SK-N-SH (cell line): ENCODE results near the gene KLHL40. TPM values are rescaled to one million over a fixed set of nuclear protein-coding genes. Genes with fewer than 3 reads are reported as not detected.

Experiments used
- CTCF ChIA-PET: fragments of 300-600, 350-600 bp; formaldehyde crosslinking; extraction: SDS; loops from one replicate; lab custom pipeline; 2021; lab: Yijun Ruan, JAX
- POLR2A ChIA-PET: fragments of 350-600 bp; sonication (Branson Sonifier 250); formaldehyde crosslinking; extraction: SDS; loops from one replicate; lab custom pipeline; 2020; ENCODE audit warnings: antibody characterized with exemption, inconsistent platforms; lab: Yijun Ruan, JAX
- DNase-seq: peaks from one replicate; pipeline ENCODE4 v3.0.0; 2012
- H2AFZ ChIP-seq: fragments of 200-600 bp; sonication (generic); 2 replicates; pipeline ENCODE4 v1.8.1; 2016; ENCODE audit warnings: antibody characterized with exemption, mild to moderate bottlenecking, low read depth
- H3F3A ChIP-seq: fragments of 200-600 bp; sonication (generic); replicated peaks from 2 replicates; pipeline ENCODE3; 2016; ENCODE audit warnings: antibody characterized with exemption, mild to moderate bottlenecking; ENCODE audit not compliant: insufficient read depth
- H3K27ac ChIP-seq, 2 experiments: fragments of 200-500 bp in 1 of 2; fragments of 200-600 bp in 1 of 2; sonication (Bioruptor generic) in 1 of 2; sonication (generic), shearing (Covaris generic) in 1 of 2; 2 replicates each; pipeline versions ENCODE4 v1.5.1 to v1.6.1; 2014 to 2016; ENCODE audit warnings: low read depth in 2 of 2, inconsistent platforms in 1 of 2, low read length in 1 of 2, mild to moderate bottlenecking in 1 of 2, mixed read lengths in 1 of 2
- H3K27me3 ChIP-seq: fragments of 200-600 bp; sonication (generic), shearing (Covaris generic); 2 replicates; pipeline ENCODE4 v1.6.1; 2016; ENCODE audit warnings: mixed run types; ENCODE audit not compliant: insufficient read depth
- H3K36me3 ChIP-seq, 2 experiments: fragments of 200-500 bp in 1 of 2; fragments of 200-600 bp in 1 of 2; sonication (Bioruptor generic) in 1 of 2; sonication (generic) in 1 of 2; replicated peaks in 1 of 2; 2 replicates each; pipeline versions ENCODE3 to v1.5.1; 2014 to 2016; ENCODE audit warnings: low read length in 1 of 2, mild to moderate bottlenecking in 1 of 2; ENCODE audit not compliant: insufficient read depth in 2 of 2, control insufficient read depth in 1 of 2
- H3K4me1 ChIP-seq, 2 experiments: fragments of 200-500 bp in 1 of 2; fragments of 200-600 bp in 1 of 2; sonication (Bioruptor generic) in 1 of 2; sonication (generic), shearing (Covaris generic) in 1 of 2; 2 replicates each; pipeline versions ENCODE4 v1.5.1 to v1.6.1; 2014 to 2016; ENCODE audit warnings: low read depth in 1 of 2, low read length in 1 of 2, mixed run types in 1 of 2; ENCODE audit not compliant: insufficient read depth in 2 of 2, control insufficient read depth in 1 of 2
- H3K4me2 ChIP-seq: fragments of 200-600 bp; sonication (generic), shearing (Covaris generic); 2 replicates; pipeline ENCODE4 v1.6.1; 2017; ENCODE audit warnings: mixed run types
- H3K4me3 ChIP-seq, 2 experiments: fragments of 200-500 bp in 1 of 2; fragments of 200-600 bp in 1 of 2; sonication (Bioruptor generic) in 1 of 2; sonication (generic), shearing (Covaris generic) in 1 of 2; 2 replicates each; pipeline versions ENCODE4 v1.5.1 to v1.8.1; 2014 to 2016; ENCODE audit warnings: low read depth in 2 of 2, inconsistent platforms in 1 of 2, low read length in 1 of 2, mild to moderate bottlenecking in 1 of 2, mixed read lengths in 1 of 2, moderate library complexity in 1 of 2
- H3K79me2 ChIP-seq: fragments of 200-600 bp; sonication (generic); 2 replicates; pipeline ENCODE4 v1.8.1; 2017; ENCODE audit warnings: mild to moderate bottlenecking; ENCODE audit not compliant: insufficient read depth
- H3K9ac ChIP-seq: fragments of 200-600 bp; sonication (generic); 2 replicates; pipeline ENCODE4 v1.6.1; 2017; ENCODE audit warnings: mixed run types
- H3K9me2 ChIP-seq: fragments of 200-600 bp; sonication (generic); 2 replicates; pipeline ENCODE4 v1.6.1; 2017; ENCODE audit warnings: mixed run types
- H3K9me3 ChIP-seq: fragments of 200-600 bp; sonication (generic); 2 replicates; pipeline ENCODE4 v1.6.1; 2017; ENCODE audit warnings: mixed run types, mild to moderate bottlenecking, moderate library complexity
- H4K20me1 ChIP-seq: fragments of 200-600 bp; sonication (generic); 2 replicates; pipeline ENCODE4 v1.6.1; 2017; ENCODE audit warnings: mild to moderate bottlenecking, mixed run types; ENCODE audit not compliant: insufficient read depth
- CHD2 ChIP-seq: fragments of 150-350 bp; IDR thresholded peaks from 2 replicates; pipeline ENCODE4 v1.6.1; 2018; ENCODE audit warnings: low read length; ENCODE audit not compliant: partially characterized antibody
- CTCF ChIP-seq: fragments of 200-600 bp; sonication (generic); IDR thresholded peaks from 2 replicates; pipeline ENCODE4 v1.6.1; 2017; ENCODE audit warnings: antibody characterized with exemption, mild to moderate bottlenecking, moderate library complexity
- ELF1 ChIP-seq: IDR thresholded peaks from 2 replicates; pipeline ENCODE4 v1.4.0; 2012
- EP300 ChIP-seq, 2 experiments: IDR thresholded peaks; 2 replicates each; pipeline versions ENCODE4 v1.4.0 to v1.6.1; 2012; ENCODE audit warnings: borderline replicate concordance in 1 of 2, low read depth in 1 of 2, low read length in 1 of 2
- EZH2phosphoT487 ChIP-seq: fragments of 200-600 bp; sonication (generic); IDR thresholded peaks from 2 replicates; pipeline ENCODE4 v1.6.1; 2017; ENCODE audit warnings: low read depth, mixed run types, mild to moderate bottlenecking, antibody characterized with exemption, moderate library complexity, borderline replicate concordance
- GATA2 ChIP-seq: sonication (generic); formaldehyde crosslinking; IDR thresholded peaks from 2 replicates; pipeline ENCODE4 v1.5.0; 2020; ENCODE audit warnings: mild to moderate bottlenecking, missing genetic modification reagents
- JUND ChIP-seq: IDR thresholded peaks from 2 replicates; pipeline ENCODE4 v1.4.0; 2012
- MEF2A ChIP-seq: IDR thresholded peaks from 2 replicates; pipeline ENCODE4 v1.4.0; 2012; ENCODE audit warnings: low read depth, borderline replicate concordance
- MXI1 ChIP-seq: IDR thresholded peaks from 2 replicates; pipeline ENCODE4 v1.6.1; 2012; ENCODE audit warnings: mild to moderate bottlenecking, low read depth, low read length, improper control_type of control experiment
- PBX3 ChIP-seq: IDR thresholded peaks from 2 replicates; pipeline ENCODE4; 2012
- RXRA ChIP-seq: IDR thresholded peaks from 2 replicates; pipeline ENCODE4 v1.4.0; 2012; ENCODE audit warnings: low read depth, mild to moderate bottlenecking, borderline replicate concordance
- SIN3A ChIP-seq: IDR thresholded peaks from 2 replicates; pipeline ENCODE4 v1.6.1; 2012; ENCODE audit warnings: low read depth, mild to moderate bottlenecking, low read length, moderate library complexity, borderline replicate concordance
- TAF1 ChIP-seq: IDR thresholded peaks from 2 replicates; pipeline ENCODE4 v1.6.1; 2012; ENCODE audit warnings: low read depth, mild to moderate bottlenecking, low read length, moderate library complexity, borderline replicate concordance
- TCF12 ChIP-seq: IDR thresholded peaks from 2 replicates; pipeline ENCODE4 v1.4.0; 2012
- TEAD4 ChIP-seq: IDR thresholded peaks from 2 replicates; pipeline ENCODE4 v1.4.0; 2012; ENCODE audit warnings: mild to moderate bottlenecking, borderline replicate concordance; ENCODE audit not compliant: insufficient read depth
- USF1 ChIP-seq: IDR thresholded peaks from 2 replicates; pipeline ENCODE4 v1.4.0; 2012; ENCODE audit warnings: low read depth, borderline replicate concordance
- USF2 ChIP-seq: fragments of 150-350 bp; IDR thresholded peaks from 2 replicates; pipeline ENCODE4 v1.6.1; 2017; ENCODE audit warnings: antibody characterized with exemption, low read length, low read depth, borderline replicate concordance
- WGBS: methylation state at CpG from one replicate; pipeline ENCODE4 v1.1.6; 2017; ENCODE audit warnings: low lambda C conversion rate; 5-methylcytosine and 5-hydroxymethylcytosine counted together
- polyA plus RNA-seq, 3 experiments: library from polyadenylated mRNA; depleted of rRNA; stranded (reverse); fragments of >200 nt; gene quantifications; 2 replicates each; pipeline ENCODE4 v1.2.3, GENCODE V29; 2012

KLHL40 gene
- polyA plus RNA-seq, 1 of the 3 experiments (the other 2 are of a cell fraction), result not detected

GRCh38 chr3:42731476-42732195 lies 46.3 kb downstream of the KLHL40 start:
- Histone ChIP-seq H3K4me1 (peaks cover 0 to 12% of the 10 kb centered on the region in 2 experiments; a peak in 1 of 4 replicates), H3F3A (no peaks in the 10 kb centered on the region), H3K9ac (no peak overlapping the region), H3K9me3 (no peaks in the 10 kb centered on the region), H2AFZ (no peak overlapping the region), H3K79me2 (no peaks in the 10 kb centered on the region), H3K4me3 (no peak overlapping the region), H3K9me2 (no peaks in the 10 kb centered on the region), H3K27me3 (no peaks in the 10 kb centered on the region; the same call in 1 of the 2 replicates), H4K20me1 (no peaks in the 10 kb centered on the region), H3K27ac (no peak overlapping the region), H3K4me2 (no peak overlapping the region), H3K36me3 (no peaks in the 10 kb centered on the region)
- WGBS, result 21% methylated on average over 4 of the region's 6 CpGs
- ChIA-PET POLR2A (no interaction called here), CTCF (interaction anchor here (0.8 to 3.3 kb wide), 2 partner anchors 14 to 15 kb away, joined by 3 to 16 read pairs; no protein-coding TSS in a partner anchor)
- DNase-seq, result no peak
- TF ChIP-seq TEAD4 (no peak), GATA2 (no peak), CHD2 (no peak), ELF1 (no peak), RXRA (no peak), CTCF (no peak), JUND (no peak), USF2 (no peak), SIN3A (no peak), TAF1 (no peak)

GRCh38 chr3:42732196-42732828 lies 47.0 kb downstream of the KLHL40 start:
- TF ChIP-seq RXRA (no peak), TAF1 (no peak), USF1 (no peak), TCF12 (no peak), PBX3 (no peak), EZH2phosphoT487 (no peak), MXI1 (no peak), TEAD4 (no peak), MEF2A (no peak), EP300 (IDR thresholded peaks at IDR 0.05; ENCODE audit: borderline replicate concordance in 1 of 2, low read depth in 1 of 2, low read length in 1 of 2) (no peak)
- Histone ChIP-seq H3K9ac (no peak overlapping the region), H3F3A (no peaks in the 10 kb centered on the region), H3K9me2 (no peaks in the 10 kb centered on the region), H3K79me2 (no peaks in the 10 kb centered on the region), H3K4me2 (no peak overlapping the region), H3K4me3 (no peak overlapping the region), H3K9me3 (no peaks in the 10 kb centered on the region), H3K27me3 (no peaks in the 10 kb centered on the region; the same call in 1 of the 2 replicates), H3K36me3 (no peaks in the 10 kb centered on the region), H3K4me1 (peaks cover 0 to 12% of the 10 kb centered on the region in 2 experiments; a peak in 1 of 4 replicates), H4K20me1 (no peaks in the 10 kb centered on the region), H2AFZ (no peak overlapping the region), H3K27ac (no peak overlapping the region)
- ChIA-PET POLR2A (no interaction called here), CTCF (interaction anchor here (0.8 to 3.3 kb wide), 2 partner anchors 13 to 16 kb away, joined by 3 to 16 read pairs; no protein-coding TSS in a partner anchor)
- WGBS, result 35% methylated on average over 3 of the region's 4 CpGs
- no peak for DNase-seq
